HepG2 (cell line): ENCODE measurements around the gene PHKG2. TPM values are rescaled to one million over a fixed set of nuclear protein-coding genes. Genes with fewer than 3 reads are reported as not detected.

Experiments used
- ATAC-seq: fragments of 200-7000 bp; cut with Tn5 transposase; 3 replicates; pipeline ENCODE4 v1.9.1; 2020; ENCODE audit warnings: mild to moderate bottlenecking, moderate library complexity
- BruUV-seq: library from RNA; stranded (reverse); fragments of 400-500 nt; replicated peaks from 2 replicates; lab custom pipeline; 2021; lab: Mats Ljungman, UMichigan
- CTCF ChIA-PET: fragments of 300-600 bp; formaldehyde crosslinking; extraction: SDS; loops from one replicate; lab custom pipeline; 2021; ENCODE audit warnings: low total read pairs, inconsistent platforms, low intra/inter-chr PET ratio; lab: Yijun Ruan, JAX
- POLR2A ChIA-PET: fragments of 350-600 bp; sonication (Branson Sonifier 250); formaldehyde crosslinking; loops from one replicate; lab custom pipeline; 2020; ENCODE audit warnings: antibody characterized with exemption, inconsistent platforms; lab: Yijun Ruan, JAX
- DNase-seq: peaks from one replicate; pipeline ENCODE4 v3.0.0-alpha.2; 2015; ENCODE audit warnings: low spot score
- FAIRE-seq: peaks from 3 replicates; lab custom pipeline; 2011; peaks lifted over from hg19 to GRCh38; lab: Jason Lieb, UNC
- H2AFZ ChIP-seq: one replicate; pipeline ENCODE4 v1.6.1; 2011; ENCODE audit warnings: low read length, inconsistent platforms
- H3K27ac ChIP-seq: fragments of 300-600 bp; 3 replicates; pipeline ENCODE4 v1.8.0; 2011; ENCODE audit warnings: mixed run types, mild to moderate bottlenecking, mixed read lengths, low read length, inconsistent platforms; ENCODE audit not compliant: insufficient read depth; ENCODE audit errors: extremely low read length
- H3K27me3 ChIP-seq, 2 experiments: fragments of 200-600 bp in 1 of 2; 2 replicates in 1 of 2; 3 replicates in 1 of 2; pipeline versions ENCODE4 v1.6.0 to v1.8.0; 2011; ENCODE audit warnings: low read length in 2 of 2, mild to moderate bottlenecking in 2 of 2, moderate library complexity in 2 of 2, inconsistent platforms in 1 of 2; ENCODE audit not compliant: insufficient read depth in 2 of 2, control insufficient read depth in 1 of 2
- H3K36me3 ChIP-seq, 2 experiments: fragments of 200-600 bp in 1 of 2; replicated peaks in 1 of 2; 2 replicates in 1 of 2; 3 replicates in 1 of 2; pipeline versions ENCODE4 v1.5.1 to v1.8.0; 2011; ENCODE audit warnings: low read length in 2 of 2, inconsistent platforms in 1 of 2; ENCODE audit not compliant: insufficient read depth in 2 of 2, control insufficient read depth in 1 of 2
- H3K4me1 ChIP-seq: 2 replicates; pipeline ENCODE4 v1.5.1; 2012; ENCODE audit warnings: low read length, inconsistent platforms; ENCODE audit not compliant: insufficient read depth
- H3K4me2 ChIP-seq: 2 replicates; pipeline ENCODE4 v1.6.0; 2011; ENCODE audit warnings: low read depth, low read length, inconsistent platforms
- H3K4me3 ChIP-seq, 3 experiments: fragments of 200-600 bp in 1 of 3; sonication (generic), shearing (Covaris generic) in 1 of 3; replicated peaks in 1 of 3; 2 replicates each; pipeline ENCODE4 v1.5.1; 2011 to 2016; ENCODE audit warnings: low read length in 3 of 3, inconsistent platforms in 2 of 3, low read depth in 2 of 3, mild to moderate bottlenecking in 2 of 3, control low read depth in 1 of 3, mixed read lengths in 1 of 3; ENCODE audit not compliant: insufficient read depth in 1 of 3
- H3K79me2 ChIP-seq: one replicate; pipeline ENCODE4 v1.6.1; 2011; ENCODE audit warnings: low read length, inconsistent platforms; ENCODE audit not compliant: insufficient read depth
- H3K9ac ChIP-seq: 2 replicates; pipeline ENCODE4 v1.6.0; 2011; ENCODE audit warnings: mild to moderate bottlenecking, low read depth, low read length, inconsistent platforms; ENCODE audit not compliant: insufficient read depth
- H3K9me3 ChIP-seq: 2 replicates; pipeline ENCODE4 v1.5.1; 2012; ENCODE audit warnings: mild to moderate bottlenecking, low read length
- H4K20me1 ChIP-seq: 2 replicates; pipeline ENCODE4 v1.6.0; 2011; ENCODE audit warnings: inconsistent platforms, mild to moderate bottlenecking, low read length, moderate library complexity; ENCODE audit not compliant: insufficient read depth
- AHR ChIP-seq: IDR thresholded peaks from 2 replicates; pipeline ENCODE4 v1.6.1; 2018; ENCODE audit warnings: missing genetic modification reagents, missing compliant biosample characterization
- TOE1 ChIP-seq: sonication (generic); formaldehyde crosslinking; IDR thresholded peaks from 2 replicates; pipeline ENCODE4 v1.4.0; 2020; ENCODE audit warnings: mild to moderate bottlenecking, missing genetic modification reagents
- ZBTB38 ChIP-seq: sonication (generic); formaldehyde crosslinking; IDR thresholded peaks from 2 replicates; pipeline ENCODE4 v1.5.1; 2020; ENCODE audit warnings: mild to moderate bottlenecking, missing genetic modification reagents
- ZNF567 ChIP-seq: sonication (generic); formaldehyde crosslinking; IDR thresholded peaks from 2 replicates; pipeline ENCODE4 v1.8.1; 2023; ENCODE audit warnings: mild to moderate bottlenecking, missing genetic modification reagents, borderline replicate concordance
- ZZZ3 ChIP-seq: sonication (generic); formaldehyde crosslinking; IDR thresholded peaks from 2 replicates; pipeline ENCODE4 v1.4.0; 2020; ENCODE audit warnings: missing genetic modification reagents, mild to moderate bottlenecking, borderline replicate concordance
- WGBS: methylation state at CpG from one replicate; pipeline ENCODE4 v1.1.6; 2017; ENCODE audit warnings: low lambda C conversion rate; 5-methylcytosine and 5-hydroxymethylcytosine counted together
- in situ Hi-C: cut with HindIII; loops from 2 replicates; pipeline ENCODE4 v1.10.0; 2017; ENCODE audit warnings: low pct_unique_long_range_greater_than_20kb; ENCODE audit not compliant: extremely low pct_ligation_motif_present
- intact Hi-C: fragments of 100-400 bp; cut with micrococcal nuclease; formaldehyde crosslinking; loops from one replicate; pipeline ENCODE4 v1.10.0; 2022; ENCODE audit not compliant: unreplicated experiment
- polyA plus RNA-seq, 8 experiments: library from polyadenylated mRNA; depleted of rRNA in 3 of 8; stranded (reverse) in 7 of 8; unstranded in 1 of 8; fragments of >200 nt; fragmentation: Illumina TruSeq in 4 of 8; extraction: Trizol in 4 of 8; gene quantifications; 2 replicates each; pipeline versions ENCODE4 v1.2.1 to v1.2.3, GENCODE V29; 2011 to 2016; ENCODE audit warnings: low read depth in 4 of 8, missing spikeins in 1 of 8, mixed read lengths in 1 of 8; ENCODE audit not compliant: insufficient read depth in 1 of 8
- total RNA-seq, 5 experiments: library from RNA; depleted of rRNA; stranded (reverse); fragments of >200 nt; fragmentation: Illumina TruSeq; extraction: Trizol; gene quantifications; 2 replicates each; pipeline ENCODE4 v1.2.3, GENCODE V29; 2016; ENCODE audit warnings: low read depth in 1 of 5
- TF ChIP-seq, protein P1 (sequence below): sonication (generic); formaldehyde crosslinking; IDR thresholded peaks from 2 replicates; pipeline ENCODE4 v1.5.1; 2020; ENCODE audit warnings: missing genetic modification reagents, mild to moderate bottlenecking, borderline replicate concordance

The PHKG2 gene
- total and polyA plus RNA-seq, 2 of the 13 experiments (the other 11 are each of a cell fraction or from before 2014, with no cell fraction given): 37.4 to 42.1 TPM

GRCh38 chr16:30761928-30762902 is 14.0 kb downstream of the PHKG2 start, which contains the start of the genes CFAP119 and RNF40 (continued):
- TF ChIP-seq ZNF567 (CRISPR knock-in tag) (peak; percentile 73; the same call in 1 of the 2 replicates), ZZZ3 (CRISPR knock-in tag) (peak; percentile 88), AHR (no peak)
- TF ChIP-seq, protein P1, sequence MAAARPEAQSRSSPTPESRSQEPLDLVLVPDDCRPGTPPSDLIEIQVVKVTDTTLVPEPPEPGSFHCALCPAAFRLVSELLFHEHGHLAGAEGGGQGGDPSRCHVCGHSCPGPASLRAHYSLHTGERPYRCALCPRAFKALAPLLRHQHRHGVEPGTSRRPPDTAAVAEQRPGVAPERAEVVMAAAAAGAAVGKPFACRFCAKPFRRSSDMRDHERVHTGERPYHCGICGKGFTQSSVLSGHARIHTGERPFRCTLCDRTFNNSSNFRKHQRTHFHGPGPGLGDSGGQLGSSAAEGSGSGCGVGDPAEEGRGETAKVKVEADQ (CRISPR knock-in tag): no peak

DNA sequence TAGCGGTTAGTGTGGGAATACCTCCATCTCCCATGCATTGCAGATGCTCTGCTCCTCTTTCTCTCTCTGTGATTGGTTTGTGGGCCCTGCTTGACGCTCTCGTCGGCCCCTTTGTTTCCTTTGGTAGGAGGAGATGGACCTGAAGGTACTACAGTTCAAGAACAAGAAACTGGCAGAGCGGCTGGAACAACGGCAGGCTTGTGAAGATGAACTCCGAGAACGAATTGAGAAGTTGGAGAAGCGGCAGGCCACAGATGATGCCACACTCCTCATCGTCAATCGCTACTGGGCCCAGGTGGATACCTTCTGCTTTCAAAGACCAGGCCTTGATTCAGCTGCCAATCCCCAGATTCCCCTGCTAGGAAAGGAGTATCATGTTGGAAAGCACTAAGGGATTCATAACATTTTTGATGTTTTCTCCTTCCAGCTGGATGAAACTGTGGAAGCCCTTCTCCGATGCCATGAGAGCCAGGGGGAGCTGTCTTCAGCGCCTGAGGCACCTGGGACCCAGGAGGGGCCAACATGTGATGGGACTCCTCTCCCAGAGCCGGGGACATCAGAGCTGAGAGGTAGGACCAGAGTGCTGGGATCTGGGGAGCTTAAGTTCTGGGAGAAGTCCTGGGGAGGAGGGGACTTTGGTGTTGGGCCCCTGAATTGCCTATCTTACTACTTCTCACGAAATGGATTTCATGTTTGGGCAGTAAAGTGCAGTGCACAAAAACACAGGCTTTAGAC is 14.9 kb downstream of the PHKG2 start:
- Histone ChIP-seq H3K27me3 (no peaks in the 10 kb centered on the region; a peak in 1 of 5 replicates), H3K27ac (peak overlapping the region; percentile 66), H3K4me2 (peak overlapping the region; percentile 96), H2AFZ (no peak overlapping the region), H3K9me3 (no peaks in the 10 kb centered on the region), H4K20me1 (no peaks in the 10 kb centered on the region), H3K4me3 (peak overlapping the region; percentile 80 to 91 (median 86)), H3K79me2 (peaks cover 19% of the 10 kb centered on the region), H3K9ac (peak overlapping the region; percentile 93), H3K36me3 (peaks cover 35 to 44% of the 10 kb centered on the region in 2 experiments), H3K4me1 (peaks cover 29% of the 10 kb centered on the region)
- intact Hi-C loops (loop anchor here (1.0 kb wide), 1 partner anchor 15 kb away; the partner anchor contains the start of gene PHKG2), in situ Hi-C loops (no loop called here)
- ChIA-PET CTCF (no interaction called here), POLR2A (interaction anchor here (0.6 to 1.7 kb wide), 2 partner anchors 15 to 112 kb away, joined by 3 to 5 read pairs; partner anchors contain the start of gene PHKG2)
- DNase-seq (no peak), FAIRE-seq (no peak), ATAC-seq (no peak)
- TF ChIP-seq ZBTB38 (CRISPR knock-in tag) (peak; percentile 35; the same call in 1 of the 2 replicates), TOE1 (no peak)
- 64% methylated on average over 15 of the region's 15 CpGs for WGBS
- BruUV-seq: no TSS peak
